Activated CD4-positive, alpha-beta memory T cell treated with anti-CD3 and anti-CD28 coated beads for 36 hours (primary cell): Measurements from ENCODE around the gene FOXP3. TPM values are rescaled to one million over a fixed set of nuclear protein-coding genes. Genes with fewer than 3 reads are reported as not detected.
"Not testable (repeated sequence)": the region's sequence is repeated elsewhere in the genome, so short reads cannot be mapped to it uniquely, and the experiment has no call there.

Experiments
- CTCF ChIA-PET: fragments of 350-600 bp; sonication (Branson Sonifier 250); formaldehyde crosslinking; loops from one replicate; lab custom pipeline; 2021; ENCODE audit warnings: antibody characterized with exemption, inconsistent platforms; lab: Charles Lee
- POLR2A ChIA-PET: fragments of 350-600 bp; sonication (Branson Sonifier 250); formaldehyde crosslinking; loops from one replicate; lab custom pipeline; 2021; ENCODE audit warnings: antibody characterized with exemption; lab: Charles Lee
- DNase-seq: peaks from one replicate; pipeline ENCODE4 v3.0.0-alpha.2; 2020
- H3K27ac Mint-ChIP-seq: one replicate; pipeline ENCODE4 v1.8.0; 2021; ENCODE audit warnings: mixed read lengths
- H3K27me3 Mint-ChIP-seq: one replicate; pipeline ENCODE4 v1.8.0; 2021; ENCODE audit warnings: mixed read lengths
- H3K36me3 Mint-ChIP-seq: one replicate; pipeline ENCODE4 v1.8.0; 2021; ENCODE audit warnings: mixed read lengths
- H3K4me1 Mint-ChIP-seq: one replicate; pipeline ENCODE4 v1.8.0; 2021; ENCODE audit warnings: low read depth, mixed read lengths
- H3K4me3 Mint-ChIP-seq: one replicate; pipeline ENCODE4 v1.8.0; 2021; ENCODE audit warnings: mild to moderate bottlenecking, mixed read lengths
- H3K9me3 Mint-ChIP-seq: one replicate; pipeline ENCODE4 v1.8.0; 2021; ENCODE audit warnings: mixed read lengths
- intact Hi-C: fragments of 100-400 bp; cut with micrococcal nuclease; formaldehyde crosslinking; loops from one replicate; pipeline ENCODE4 v1.15.1; 2023
- total RNA-seq, 2 experiments: library from RNA; stranded (reverse); gene quantifications; one replicate each; pipeline ENCODE4 v1.2.3, GENCODE V29; 2021

The FOXP3 gene, protein sequence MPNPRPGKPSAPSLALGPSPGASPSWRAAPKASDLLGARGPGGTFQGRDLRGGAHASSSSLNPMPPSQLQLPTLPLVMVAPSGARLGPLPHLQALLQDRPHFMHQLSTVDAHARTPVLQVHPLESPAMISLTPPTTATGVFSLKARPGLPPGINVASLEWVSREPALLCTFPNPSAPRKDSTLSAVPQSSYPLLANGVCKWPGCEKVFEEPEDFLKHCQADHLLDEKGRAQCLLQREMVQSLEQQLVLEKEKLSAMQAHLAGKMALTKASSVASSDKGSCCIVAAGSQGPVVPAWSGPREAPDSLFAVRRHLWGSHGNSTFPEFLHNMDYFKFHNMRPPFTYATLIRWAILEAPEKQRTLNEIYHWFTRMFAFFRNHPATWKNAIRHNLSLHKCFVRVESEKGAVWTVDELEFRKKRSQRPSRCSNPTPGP
- 10 to 100 TPM; 23.1 to 23.8 TPM for total RNA-seq

DNA sequence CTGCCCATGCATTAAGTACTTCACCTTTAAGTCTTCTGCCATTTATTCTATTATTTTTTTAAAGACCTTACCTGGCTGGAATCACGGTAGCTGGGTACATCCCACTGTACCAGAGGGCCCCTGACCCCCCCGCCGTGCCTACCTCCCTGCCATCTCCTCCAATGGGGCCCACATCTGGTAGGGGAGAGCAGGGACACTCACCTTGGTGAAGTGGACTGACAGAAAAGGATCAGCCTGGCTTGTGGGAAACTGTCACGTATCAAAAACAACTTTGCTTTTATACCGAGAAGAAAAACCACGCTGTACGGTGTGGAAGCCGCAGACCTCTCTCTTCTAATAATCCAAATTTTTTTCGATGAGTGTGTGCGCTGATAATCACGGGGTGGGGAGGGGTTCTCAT, at the start of gene FOXP3:
Gene FOXP3 (minus strand): TSS at position 251 of the 400 bp plus-strand sequence. CDS start 6,205 bp downstream, outside the sequence.
- CTCF ChIA-PET, result interaction anchor here (0.9 kb wide), 1 partner anchor 29 kb away, joined by 3 read pairs; the partner anchor contains the start of gene CCDC22
- no peaks in the 10 kb centered on the region for H3K9me3 Mint-ChIP-seq
- peak; percentile 30 for DNase-seq
- POLR2A ChIA-PET, result interaction anchor here (0.7 kb wide), 1 partner anchor 9 kb away, joined by 4 read pairs; no protein-coding TSS in a partner anchor
- H3K4me1 Mint-ChIP-seq, result peaks cover 40% of the 10 kb centered on the region
- H3K27me3 Mint-ChIP-seq, result no peaks in the 10 kb centered on the region
- peak within 1 kb of the TSS; percentile 79 for H3K27ac Mint-ChIP-seq
- peaks cover 9% of the 10 kb centered on the region for H3K36me3 Mint-ChIP-seq
- peak within 1 kb of the TSS; percentile 68 for H3K4me3 Mint-ChIP-seq
- intact Hi-C loops, result no loop called here

DNA sequence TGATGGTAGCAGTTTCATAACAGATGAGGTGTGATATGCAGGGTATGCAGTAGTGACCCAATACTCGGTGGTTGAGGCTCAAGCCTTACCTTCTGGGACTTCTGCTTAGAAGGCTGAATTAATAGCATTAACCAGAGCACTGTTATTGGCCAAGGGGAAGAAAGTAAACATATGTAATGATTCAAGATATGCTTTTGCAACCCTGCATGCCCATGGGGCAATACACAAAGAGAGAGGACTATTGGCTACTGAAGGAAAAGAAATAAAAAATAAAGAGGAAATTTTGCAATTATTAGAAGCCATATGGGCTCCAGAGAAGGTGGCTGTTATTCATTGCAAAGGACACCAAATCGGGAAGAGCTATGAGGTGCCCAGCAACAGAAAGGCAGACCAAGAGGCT, 47.7 kb upstream of the FOXP3 start:
- intact Hi-C loops, result no loop called here
- H3K27ac Mint-ChIP-seq, result no peak overlapping the region
- H3K9me3 Mint-ChIP-seq, result no peaks in the 10 kb centered on the region
- DNase-seq, result no peak
- H3K4me1 Mint-ChIP-seq, result peaks cover 21% of the 10 kb centered on the region
- CTCF ChIA-PET, result no interaction called here
- H3K27me3 Mint-ChIP-seq, result no peaks in the 10 kb centered on the region
- no peak overlapping the region for H3K4me3 Mint-ChIP-seq
- POLR2A ChIA-PET, result no interaction called here
- H3K36me3 Mint-ChIP-seq, result no peaks in the 10 kb centered on the region

DNA sequence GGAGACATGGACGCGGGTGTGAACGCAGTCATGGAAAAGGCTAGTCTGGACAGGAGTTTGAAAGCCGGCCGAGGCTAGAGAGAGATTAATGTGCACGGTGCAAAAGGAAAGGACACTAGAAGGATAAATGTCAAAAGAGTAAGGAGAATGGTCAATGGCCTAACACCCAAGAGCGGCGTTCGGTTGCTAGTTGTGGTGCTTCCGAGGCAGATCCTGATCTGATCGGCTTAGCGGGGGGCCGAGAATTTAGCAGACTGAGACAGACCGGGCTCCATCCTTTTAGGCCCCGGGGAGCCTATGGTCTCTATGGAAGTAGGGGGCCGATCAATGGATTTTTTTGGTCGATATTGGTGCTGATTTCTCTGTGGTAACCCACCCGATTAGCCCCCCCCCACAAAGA, 45.9 kb upstream of the FOXP3 start:
- peaks cover 21% of the 10 kb centered on the region for H3K4me1 Mint-ChIP-seq
- CTCF ChIA-PET, result interaction anchor here (1.9 kb wide), 1 partner anchor 118 kb away, joined by 6 read pairs; no protein-coding TSS in a partner anchor
- no peaks in the 10 kb centered on the region for H3K27me3 Mint-ChIP-seq
- H3K9me3 Mint-ChIP-seq, result no peaks in the 10 kb centered on the region
- no peaks in the 10 kb centered on the region for H3K36me3 Mint-ChIP-seq
- POLR2A ChIA-PET, result no interaction called here
- intact Hi-C loops, result no loop called here
- no peak overlapping the region for H3K27ac Mint-ChIP-seq
- no peak overlapping the region for H3K4me3 Mint-ChIP-seq
- no peak for DNase-seq

DNA sequence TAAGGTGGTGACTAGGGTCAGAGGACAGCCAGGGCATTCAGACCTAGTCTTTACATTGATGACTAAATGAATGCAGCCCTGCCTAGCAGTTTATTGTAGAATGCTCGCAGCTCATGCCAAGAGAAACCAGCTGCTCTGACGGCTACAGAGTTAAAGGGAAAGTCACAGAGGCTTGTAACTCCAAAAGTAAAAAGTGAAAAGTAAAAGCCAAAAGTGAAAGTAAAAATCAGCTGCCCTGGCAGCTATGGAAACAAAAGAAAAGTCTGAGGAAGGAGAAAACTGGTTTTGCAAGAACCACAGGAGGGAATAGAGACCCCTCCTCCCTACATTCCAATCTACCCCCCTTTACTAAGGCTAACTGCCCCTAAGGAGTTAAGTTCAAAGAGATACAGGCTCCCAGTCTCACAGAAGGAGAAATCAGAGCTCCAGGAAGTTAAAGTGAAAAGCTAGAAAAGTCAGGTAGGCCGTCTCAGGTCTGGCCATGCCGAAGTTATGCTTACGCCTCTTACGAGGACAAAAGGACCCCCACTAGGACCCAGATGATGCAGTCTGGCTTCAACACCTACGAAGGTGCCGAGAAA, 45.0 kb upstream of the FOXP3 start:
- no peaks in the 10 kb centered on the region for H3K9me3 Mint-ChIP-seq
- intact Hi-C loops, result loop anchor here (1.0 kb wide), 1 partner anchor 16 kb away; no protein-coding TSS in a partner anchor
- ChIA-PET POLR2A (interaction anchor here (1.2 kb wide), 1 partner anchor 37 kb away, joined by 3 read pairs; no protein-coding TSS in a partner anchor), CTCF (interaction anchor here (0.7 to 1.9 kb wide), 2 partner anchors 117 to 610 kb away, joined by 3 to 6 read pairs; no protein-coding TSS in a partner anchor)
- peak overlapping the region; percentile 66 for H3K4me3 Mint-ChIP-seq
- H3K27me3 Mint-ChIP-seq, result no peaks in the 10 kb centered on the region
- H3K4me1 Mint-ChIP-seq, result peaks cover 21% of the 10 kb centered on the region
- DNase-seq, result peak; percentile 13
- H3K36me3 Mint-ChIP-seq, result no peaks in the 10 kb centered on the region
- H3K27ac Mint-ChIP-seq, result peak overlapping the region; percentile 68

DNA sequence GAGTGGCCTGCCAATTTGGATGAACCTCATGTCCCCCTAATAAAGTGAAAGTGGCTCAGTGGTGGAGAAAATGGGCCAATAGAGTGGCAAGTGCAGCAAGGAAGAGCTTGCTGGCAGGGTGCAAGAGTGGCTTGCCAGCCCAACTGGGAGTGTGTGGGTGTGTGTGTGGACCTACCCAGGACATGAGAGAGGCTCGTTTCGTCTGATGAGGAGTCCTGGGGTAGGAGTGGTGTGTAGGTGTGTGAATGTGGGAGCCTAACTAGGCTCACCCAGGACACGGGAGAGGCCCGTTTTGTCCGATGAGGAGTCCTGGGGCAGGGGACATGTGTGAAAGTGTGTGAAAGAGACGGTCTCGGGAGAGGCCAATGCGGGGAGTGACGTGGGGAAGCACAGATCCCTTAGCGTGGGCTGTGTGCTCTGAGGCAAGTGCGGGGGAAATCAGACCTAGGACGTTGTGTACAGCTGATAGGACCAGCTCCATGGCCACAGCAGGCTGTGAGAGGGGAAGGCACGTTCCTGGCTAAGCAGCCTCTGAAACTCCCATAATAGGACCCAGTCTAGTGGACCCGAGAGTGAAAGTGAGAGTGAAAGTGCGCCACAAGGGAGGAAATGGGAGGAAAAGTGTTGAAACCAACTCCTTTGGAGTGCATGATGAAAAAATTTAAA, 44.2 kb upstream of the FOXP3 start:
- POLR2A ChIA-PET, result interaction anchor here (1.2 kb wide), 1 partner anchor 36 kb away, joined by 3 read pairs; no protein-coding TSS in a partner anchor
- intact Hi-C loops, result loop anchor here (1.0 kb wide), 1 partner anchor 15 kb away; no protein-coding TSS in a partner anchor
- DNase-seq, result peak; percentile 36
- CTCF ChIA-PET, result interaction anchor here (0.7 to 1.9 kb wide), 3 partner anchors 16 to 611 kb away, joined by 3 to 6 read pairs (median 3); no protein-coding TSS in a partner anchor
- Mint-ChIP-seq H3K4me3 (peak overlapping the region; percentile 66), H3K27ac (peak overlapping the region; percentile 68), H3K4me1 (peaks cover 21% of the 10 kb centered on the region), H3K9me3 (no peaks in the 10 kb centered on the region), H3K27me3 (no peaks in the 10 kb centered on the region), H3K36me3 (no peaks in the 10 kb centered on the region)

DNA sequence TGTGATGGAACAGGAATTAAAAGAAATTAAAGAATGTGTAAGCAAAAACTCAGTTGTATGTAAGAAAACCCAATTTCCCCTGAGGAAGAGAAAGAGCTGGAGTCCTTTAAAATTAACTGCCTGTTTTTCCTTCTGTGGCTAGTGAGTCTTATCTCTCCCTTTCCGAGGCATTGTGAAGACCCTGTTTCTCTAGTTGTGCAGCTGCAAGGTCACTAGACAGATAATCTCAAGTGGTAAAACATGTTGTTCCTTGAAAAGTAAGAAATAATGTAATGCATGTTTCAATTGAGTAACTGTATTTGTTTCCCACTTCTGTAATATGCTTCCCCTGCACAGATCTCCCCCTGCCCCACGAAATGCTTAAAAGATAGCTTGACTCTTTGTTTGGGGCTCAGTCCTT, 43.3 kb upstream of the FOXP3 start:
- H3K9me3 Mint-ChIP-seq, H3K36me3 Mint-ChIP-seq, H3K27ac Mint-ChIP-seq, intact Hi-C loops, H3K27me3 Mint-ChIP-seq, POLR2A ChIA-PET, H3K4me3 Mint-ChIP-seq, DNase-seq: not testable (repeated sequence)
- CTCF ChIA-PET, result interaction anchor here (0.8 to 1.1 kb wide), 2 partner anchors 15 to 24 kb away, joined by 3 read pairs; no protein-coding TSS in a partner anchor
- H3K4me1 Mint-ChIP-seq, result peaks cover 21% of the 10 kb centered on the region

DNA sequence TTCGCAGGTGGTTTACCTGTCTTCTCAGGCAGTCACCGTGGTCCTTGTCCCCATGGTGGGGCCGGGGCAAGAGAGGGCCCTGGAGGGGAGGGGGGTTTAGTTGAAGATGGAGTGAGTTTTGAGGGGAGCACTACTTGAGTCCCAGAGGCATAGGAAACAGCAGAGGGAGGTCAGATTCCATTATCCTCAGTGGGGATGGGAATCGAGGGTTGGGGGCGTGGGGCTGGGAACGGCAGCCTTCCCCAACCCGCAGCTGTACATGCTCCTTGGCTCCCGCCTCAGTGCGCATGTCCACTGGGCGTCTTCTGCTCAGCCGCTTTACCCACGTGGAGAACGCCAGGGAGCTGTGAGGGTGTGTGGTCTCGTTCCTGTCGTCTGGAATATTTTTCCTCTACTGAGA, 38.8 kb upstream of the FOXP3 start, which contains the start of gene GAGE10:
Gene GAGE10 (plus strand): TSS at position 301 of the 400 bp plus-strand sequence. CDS start 1,214 bp downstream, outside the sequence.
- peaks cover 1% of the 10 kb centered on the region for H3K4me1 Mint-ChIP-seq
- no peaks in the 10 kb centered on the region for H3K9me3 Mint-ChIP-seq
- no peaks in the 10 kb centered on the region for H3K36me3 Mint-ChIP-seq
- CTCF ChIA-PET, result no interaction called here
- DNase-seq, result no peak
- intact Hi-C loops, result no loop called here
- POLR2A ChIA-PET, result no interaction called here
- no peak within 1 kb of the TSS for H3K27ac Mint-ChIP-seq
- H3K27me3 Mint-ChIP-seq, result no peaks in the 10 kb centered on the region
- H3K4me3 Mint-ChIP-seq, result no peak within 1 kb of the TSS

DNA sequence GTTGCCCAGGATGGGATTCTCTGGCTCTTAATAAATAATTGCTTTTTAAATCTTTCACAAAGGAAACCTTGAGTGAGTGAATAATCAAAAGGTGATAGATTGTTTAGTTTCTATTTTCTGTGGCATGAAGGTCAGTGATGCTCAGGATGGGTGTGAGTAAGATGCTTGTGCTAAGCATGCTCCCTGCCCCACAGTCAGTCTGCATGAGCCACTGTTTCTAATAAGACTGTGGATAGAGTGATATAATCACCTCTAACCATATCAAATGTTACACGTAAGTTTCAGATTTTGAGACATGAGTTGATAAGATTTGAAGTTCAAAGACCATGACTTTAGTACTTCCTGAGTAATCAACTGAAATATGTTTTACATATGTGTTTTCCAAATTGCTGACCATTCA, 36.2 kb upstream of the FOXP3 start:
- no peaks in the 10 kb centered on the region for H3K36me3 Mint-ChIP-seq
- ChIA-PET POLR2A (no interaction called here), CTCF (no interaction called here)
- no peaks in the 10 kb centered on the region for H3K9me3 Mint-ChIP-seq
- H3K4me1 Mint-ChIP-seq, result peaks cover 2% of the 10 kb centered on the region
- intact Hi-C loops, result no loop called here
- H3K4me3 Mint-ChIP-seq, result no peak overlapping the region
- DNase-seq, result no peak
- no peak overlapping the region for H3K27ac Mint-ChIP-seq
- H3K27me3 Mint-ChIP-seq, result no peaks in the 10 kb centered on the region

DNA sequence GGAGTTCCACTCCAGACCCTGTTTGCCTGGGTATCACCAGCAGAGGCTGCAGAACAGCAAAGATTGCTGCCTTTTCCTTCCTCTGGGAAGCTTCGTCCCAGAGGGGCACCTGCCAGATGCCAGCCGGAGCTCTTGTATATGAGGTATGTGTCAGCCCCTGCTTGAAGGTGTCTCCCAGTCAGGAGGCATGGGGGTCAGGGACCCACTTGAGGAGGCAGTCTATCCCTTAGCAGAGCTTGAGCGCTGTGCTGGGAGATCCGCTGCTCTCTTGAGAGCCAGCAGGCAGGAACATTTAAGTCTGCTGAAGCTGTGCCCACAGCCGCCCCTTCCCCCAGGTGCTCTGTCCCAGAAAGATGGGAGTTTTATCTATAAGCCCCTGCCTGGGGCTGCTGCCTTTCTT, 34.8 kb upstream of the FOXP3 start:
- intact Hi-C loops, POLR2A ChIA-PET, H3K27ac Mint-ChIP-seq, H3K9me3 Mint-ChIP-seq, CTCF ChIA-PET, H3K27me3 Mint-ChIP-seq, H3K4me3 Mint-ChIP-seq, H3K4me1 Mint-ChIP-seq, DNase-seq, H3K36me3 Mint-ChIP-seq: not testable (repeated sequence)

DNA sequence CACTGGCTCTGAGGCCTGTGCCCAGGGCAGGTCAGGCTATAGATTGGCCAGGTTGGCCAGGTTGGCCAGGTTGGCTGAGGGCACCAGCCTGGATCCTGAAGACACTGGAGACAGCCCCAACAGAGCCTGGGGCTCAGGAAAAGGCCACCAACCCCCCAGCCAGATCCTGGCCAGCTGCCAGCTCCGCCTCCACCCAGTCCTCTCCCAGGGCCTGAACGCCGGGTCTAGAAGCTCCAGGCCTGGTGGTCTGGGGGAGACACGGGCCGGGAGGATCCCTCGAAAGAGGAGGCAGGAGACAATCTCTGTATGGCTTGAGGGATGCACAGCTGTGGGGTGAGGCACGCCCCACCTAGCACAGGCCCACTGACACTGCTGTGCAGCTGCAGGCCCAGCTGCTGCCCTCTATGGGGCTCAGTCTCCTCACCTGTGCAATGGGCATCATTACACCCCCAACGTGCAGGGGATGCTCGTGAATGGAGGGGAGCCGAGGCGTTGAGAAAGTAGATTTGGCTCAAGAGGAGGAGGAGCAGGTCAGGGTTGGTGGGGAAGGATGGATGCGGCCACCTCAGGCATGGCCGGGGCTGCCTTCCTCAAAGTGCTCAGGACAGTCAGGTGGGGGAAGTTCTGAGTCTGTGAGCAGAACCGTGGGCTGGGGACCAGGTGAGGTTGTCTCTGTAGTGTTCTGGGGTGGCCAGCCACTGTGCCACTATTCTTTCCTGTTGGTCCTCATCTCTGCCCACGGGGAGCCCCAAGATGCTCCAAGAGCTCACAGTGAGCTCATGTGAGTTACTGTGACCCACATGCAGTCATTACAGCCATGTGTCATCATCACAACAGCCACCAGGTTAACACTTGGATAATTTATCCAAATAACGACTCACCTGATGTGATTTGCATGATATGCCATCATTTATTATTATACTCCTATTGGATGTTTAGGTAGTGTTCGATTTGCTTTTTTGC, 28.2 kb upstream of the FOXP3 start:
- ChIA-PET CTCF (interaction anchor here (0.6 to 1.4 kb wide), 7 partner anchors 9 to 1133 kb away, joined by 3 to 12 read pairs (median 3); no protein-coding TSS in a partner anchor), POLR2A (no interaction called here)
- intact Hi-C loops, result loop anchor here (1.0 to 2.0 kb wide), 2 partner anchors 17 to 20 kb away; no protein-coding TSS in a partner anchor
- no peaks in the 10 kb centered on the region for H3K36me3 Mint-ChIP-seq
- H3K27me3 Mint-ChIP-seq, result no peaks in the 10 kb centered on the region
- H3K9me3 Mint-ChIP-seq, result no peaks in the 10 kb centered on the region
- no peak overlapping the region for H3K27ac Mint-ChIP-seq
- H3K4me3 Mint-ChIP-seq, result no peak overlapping the region
- peaks cover 26% of the 10 kb centered on the region for H3K4me1 Mint-ChIP-seq
- DNase-seq, result no peak
